ENCODE results near the gene MYBBP1A. TPM values are rescaled to one million over a fixed set of nuclear protein-coding genes. Genes with fewer than 3 reads are reported as not detected.

Gene MYBBP1A
- total and polyA plus RNA-seq, 9 of the 15 experiments (the other 6 are each of a cell fraction or from before 2014, with no cell fraction given), result 2.0 to 114 (median 47.2) TPM

DNA sequence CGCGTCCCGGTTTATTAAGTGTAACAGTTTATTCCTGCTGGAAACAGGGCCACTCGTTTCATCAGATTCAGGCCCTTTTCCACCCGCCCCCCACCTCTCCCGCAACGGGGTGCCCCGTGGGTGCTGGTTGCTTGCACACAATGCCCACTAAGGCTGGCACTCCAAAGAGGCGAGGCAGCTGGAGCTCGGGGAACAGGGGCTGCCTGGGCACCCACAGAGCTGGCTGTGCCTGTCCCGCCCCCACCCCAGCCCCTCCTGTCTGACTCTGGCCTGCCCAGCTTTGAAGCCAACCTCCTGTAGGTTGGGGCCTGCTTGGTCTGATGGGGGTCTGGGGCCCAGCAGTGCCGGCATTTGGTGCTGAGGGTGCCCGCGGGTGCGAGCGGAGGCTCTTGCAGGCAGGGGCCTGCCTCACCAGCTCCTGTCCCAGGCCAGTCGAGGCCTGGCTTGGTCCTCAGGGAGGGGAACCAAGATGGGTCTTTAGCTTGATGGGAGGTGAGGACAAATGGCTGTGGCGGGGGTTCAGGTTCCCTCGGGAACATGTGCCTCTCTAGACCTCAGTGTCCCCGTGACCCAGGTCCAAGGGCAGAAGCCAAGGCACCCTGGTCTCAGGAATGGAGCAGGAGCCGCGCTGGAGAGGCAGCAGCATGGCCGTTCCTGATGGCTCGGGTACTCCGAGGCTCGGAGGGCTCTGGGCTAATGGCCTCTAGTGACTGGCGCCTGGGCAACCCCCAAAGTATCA is 20.1 kb downstream of the MYBBP1A start:
- Histone ChIP-seq H3K9ac (ENCODE audit: insufficient read depth in 1 of 2, low read depth in 2 of 2, low read length in 2 of 2) (peak overlapping the region in 1 of 2 experiments; percentile 47; a peak in 1 of 4 replicates), H3K4me1 (replicated peaks in 1 of 2; ENCODE audit: control insufficient read depth in 2 of 2, insufficient read depth in 2 of 2, low read length in 2 of 2) (peaks cover 0 to 56% of the 10 kb centered on the region in 2 experiments; a peak in 3 of 5 replicates), H3K4me2 (ENCODE audit: insufficient read depth, low read length) (no peak overlapping the region), H3K9me3 (replicated peaks; ENCODE audit: control insufficient read depth, insufficient read depth, low read depth, low read length) (no peaks in the 10 kb centered on the region), H3K79me2 (ENCODE audit: control insufficient read depth, insufficient read depth, low read length) (no peaks in the 10 kb centered on the region), H4K20me1 (replicated peaks; ENCODE audit: control insufficient read depth, insufficient read depth, low read length) (peaks cover 4% of the 10 kb centered on the region; the same call in 1 of the 2 replicates), H3K27me3 (ENCODE audit: control insufficient read depth in 2 of 2, insufficient read depth in 2 of 2, low read length in 2 of 2) (peaks cover 0 to 11% of the 10 kb centered on the region in 2 experiments; a peak in 3 of 5 replicates), H3K27ac (ENCODE audit: extremely low read depth, low read depth, low read length) (no peak overlapping the region), H3K36me3 (ENCODE audit: control insufficient read depth, insufficient read depth, low read length) (peaks cover 30% of the 10 kb centered on the region; the same call in 1 of the 3 replicates), H3K9me1 (ENCODE audit: control insufficient read depth, insufficient read depth, low read length) (no peaks in the 10 kb centered on the region), H3K4me3 (no peak overlapping the region), H2AFZ (ENCODE audit: low read depth, low read length) (no peak overlapping the region)
- POLR2A ChIA-PET, result interaction anchor here (0.6 kb wide), 1 partner anchor 366 kb away, joined by 3 read pairs; no protein-coding TSS in a partner anchor
- in situ Hi-C loops (cut with MboI) (no loop called here), intact Hi-C loops (cut with micrococcal nuclease) (no loop called here)
- DNase-seq (ENCODE audit: extremely low read depth in 1 of 4, low spot score in 3 of 4), result no peak
- FAIRE-seq, result no peak
- no peak for ATAC-seq
- TF ChIP-seq ZNF444 (CRISPR knock-in tag; IDR thresholded peaks at IDR 0.05) (no peak), POLR2G (IDR thresholded peaks at IDR 0.05; ENCODE audit: low read depth, low read length) (peak; percentile 46; the same call in 1 of the 2 replicates)
- no TSS peak for BruUV-seq (replicated peaks)
- WGBS (ENCODE audit: insufficient coverage, low coverage, missing lambda C conversion rate), result 42% methylated on average over 10 of the region's 27 CpGs
- CTCF ChIA-PET (ENCODE audit: low intra/inter-chr PET ratio), result no interaction called here

DNA sequence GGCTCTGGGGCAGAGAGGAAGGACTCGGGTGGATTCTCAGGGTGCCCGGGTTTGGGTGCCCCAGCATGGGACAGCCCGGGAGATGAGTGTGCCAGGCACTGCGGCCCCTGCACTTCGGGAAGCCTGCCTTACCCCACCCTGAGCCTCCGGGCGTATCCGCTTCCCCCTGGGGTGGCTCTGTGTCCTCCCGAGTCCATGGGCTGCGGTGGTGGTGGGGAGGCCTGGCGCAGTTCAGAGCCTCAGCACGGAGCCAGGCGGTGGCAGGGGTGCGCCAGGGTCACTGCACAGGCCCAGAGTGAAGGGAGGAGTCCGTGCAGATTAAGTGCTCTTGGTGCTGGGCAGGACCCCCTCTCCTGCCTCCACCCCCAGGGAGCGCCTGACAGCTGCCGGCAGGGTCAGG is 20.7 kb downstream of the MYBBP1A start:
- ChIA-PET CTCF (ENCODE audit: low intra/inter-chr PET ratio) (no interaction called here), POLR2A (no interaction called here)
- FAIRE-seq, result no peak
- Histone ChIP-seq H4K20me1 (replicated peaks; ENCODE audit: control insufficient read depth, insufficient read depth, low read length) (peaks cover 4% of the 10 kb centered on the region; the same call in 1 of the 2 replicates), H2AFZ (ENCODE audit: low read depth, low read length) (no peak overlapping the region), H3K4me2 (ENCODE audit: insufficient read depth, low read length) (no peak overlapping the region), H3K9me3 (replicated peaks; ENCODE audit: control insufficient read depth, insufficient read depth, low read depth, low read length) (no peaks in the 10 kb centered on the region), H3K27ac (ENCODE audit: extremely low read depth, low read depth, low read length) (no peak overlapping the region), H3K4me3 (no peak overlapping the region), H3K36me3 (ENCODE audit: control insufficient read depth, insufficient read depth, low read length) (peaks cover 24% of the 10 kb centered on the region; the same call in 1 of the 3 replicates), H3K9ac (ENCODE audit: insufficient read depth in 1 of 2, low read depth in 2 of 2, low read length in 2 of 2) (no peak overlapping the region; a peak in 1 of 4 replicates), H3K4me1 (replicated peaks in 1 of 2; ENCODE audit: control insufficient read depth in 2 of 2, insufficient read depth in 2 of 2, low read length in 2 of 2) (peaks cover 0 to 61% of the 10 kb centered on the region in 2 experiments; a peak in 3 of 5 replicates), H3K9me1 (ENCODE audit: control insufficient read depth, insufficient read depth, low read length) (no peaks in the 10 kb centered on the region), H3K27me3 (ENCODE audit: control insufficient read depth in 2 of 2, insufficient read depth in 2 of 2, low read length in 2 of 2) (peaks cover 0 to 11% of the 10 kb centered on the region in 2 experiments; a peak in 3 of 5 replicates), H3K79me2 (ENCODE audit: control insufficient read depth, insufficient read depth, low read length) (no peaks in the 10 kb centered on the region)
- no peak for ATAC-seq
- TF ChIP-seq, protein P1, sequence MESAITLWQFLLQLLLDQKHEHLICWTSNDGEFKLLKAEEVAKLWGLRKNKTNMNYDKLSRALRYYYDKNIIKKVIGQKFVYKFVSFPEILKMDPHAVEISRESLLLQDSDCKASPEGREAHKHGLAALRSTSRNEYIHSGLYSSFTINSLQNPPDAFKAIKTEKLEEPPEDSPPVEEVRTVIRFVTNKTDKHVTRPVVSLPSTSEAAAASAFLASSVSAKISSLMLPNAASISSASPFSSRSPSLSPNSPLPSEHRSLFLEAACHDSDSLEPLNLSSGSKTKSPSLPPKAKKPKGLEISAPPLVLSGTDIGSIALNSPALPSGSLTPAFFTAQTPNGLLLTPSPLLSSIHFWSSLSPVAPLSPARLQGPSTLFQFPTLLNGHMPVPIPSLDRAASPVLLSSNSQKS (CRISPR knock-in tag; IDR thresholded peaks at IDR 0.05), result no peak
- TF ChIP-seq SRF (CRISPR knock-in tag; IDR thresholded peaks at IDR 0.05) (no peak), MTA2 (IDR thresholded peaks at IDR 0.05; ENCODE audit: low read depth) (no peak), POLR2G (IDR thresholded peaks at IDR 0.05; ENCODE audit: low read depth, low read length) (peak; percentile 39)
- TF ChIP-seq, protein P2, sequence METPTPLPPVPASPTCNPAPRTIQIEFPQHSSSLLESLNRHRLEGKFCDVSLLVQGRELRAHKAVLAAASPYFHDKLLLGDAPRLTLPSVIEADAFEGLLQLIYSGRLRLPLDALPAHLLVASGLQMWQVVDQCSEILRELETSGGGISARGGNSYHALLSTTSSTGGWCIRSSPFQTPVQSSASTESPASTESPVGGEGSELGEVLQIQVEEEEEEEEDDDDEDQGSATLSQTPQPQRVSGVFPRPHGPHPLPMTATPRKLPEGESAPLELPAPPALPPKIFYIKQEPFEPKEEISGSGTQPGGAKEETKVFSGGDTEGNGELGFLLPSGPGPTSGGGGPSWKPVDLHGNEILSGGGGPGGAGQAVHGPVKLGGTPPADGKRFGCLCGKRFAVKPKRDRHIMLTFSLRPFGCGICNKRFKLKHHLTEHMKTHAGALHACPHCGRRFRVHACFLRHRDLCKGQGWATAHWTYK (CRISPR knock-in tag; IDR thresholded peaks at IDR 0.05), result no peak
- intact Hi-C loops (cut with micrococcal nuclease), result no loop called here
- no peak for DNase-seq (ENCODE audit: extremely low read depth in 1 of 4, low spot score in 3 of 4)
- in situ Hi-C loops (cut with MboI), result no loop called here
- no TSS peak for BruUV-seq (replicated peaks)
- WGBS (ENCODE audit: insufficient coverage, low coverage, missing lambda C conversion rate), result 82% methylated on average over 4 of the region's 17 CpGs

All from K562 (cell line).